Measurements from ENCODE around the gene TTLL13.
"Not testable (repeated sequence)": the region's sequence is repeated elsewhere in the genome, so short reads cannot be mapped to it uniquely, and the experiment has no call there.

Gene TTLL13

GRCh38 chr15:90291679-90292356 lies 42.5 kb downstream of the TTLL13 start:
- no peak for DNase-seq

- DNase-seq = peak; percentile 88
Measured at GRCh38 chr15:90293040-90293810, 43.9 kb downstream of the TTLL13 start.

- DNase-seq = no peak
Measured at GRCh38 chr15:90294159-90294558, 44.8 kb downstream of the TTLL13 start.

- DNase-seq = no peak
Measured at GRCh38 chr15:90294601-90295269, 45.4 kb downstream of the TTLL13 start.

- DNase-seq = no peak
Measured at GRCh38 chr15:90295270-90295648, 45.9 kb downstream of the TTLL13 start.

GRCh38 chr15:90296316-90296884 lies 47.0 kb downstream of the TTLL13 start:
- not testable (repeated sequence) for DNase-seq

GRCh38 chr15:90297021-90297420 lies 47.7 kb downstream of the TTLL13 start:
- no peak for DNase-seq

GRCh38 chr15:90300541-90300940 lies 51.2 kb downstream of the TTLL13 start:
- no peak for DNase-seq

GRCh38 chr15:90300988-90301706 lies 51.8 kb downstream of the TTLL13 start:
- DNase-seq = peak; percentile 87

GRCh38 chr15:90301707-90302300 lies 52.4 kb downstream of the TTLL13 start:
- DNase-seq = no peak

GRCh38 chr15:90305355-90305754 lies 56.0 kb downstream of the TTLL13 start:
- not testable (repeated sequence) for DNase-seq

GRCh38 chr15:90305932-90306331 lies 56.6 kb downstream of the TTLL13 start:
- no peak for DNase-seq

- no peak for DNase-seq
Measured at GRCh38 chr15:90306560-90306959, 57.2 kb downstream of the TTLL13 start.

GRCh38 chr15:90307661-90308060 lies 58.3 kb downstream of the TTLL13 start:
- DNase-seq = peak; percentile 53

- DNase-seq = no peak
Measured at GRCh38 chr15:90309020-90309419, 59.7 kb downstream of the TTLL13 start.

Measured in activated CD8-positive, alpha-beta memory T cell treated with anti-CD3 and anti-CD28 coated beads for 24 hours (primary cell).